WTC11 (cell line): Measurements from ENCODE around the gene GPR155. TPM values are rescaled to one million over a fixed set of nuclear protein-coding genes. Genes with fewer than 3 reads are reported as not detected.
"Not testable (repeated sequence)": the region's sequence is repeated elsewhere in the genome, so short reads cannot be mapped to it uniquely, and the experiment has no call there.

Experiments
- ATAC-seq: fragments of 200-7000 bp; cut with Tn5 transposase; 2 replicates; pipeline ENCODE4 v1.10.0; 2021; ENCODE audit warnings: mild to moderate bottlenecking, moderate library complexity
- CTCF ChIA-PET: fragments of 300-600 bp; sonication (Branson Sonifier 250); formaldehyde crosslinking; loops from one replicate; lab custom pipeline; 2021; ENCODE audit warnings: antibody characterized with exemption; lab: Charles Lee
- POLR2A ChIA-PET: fragments of 350-600 bp; sonication (Branson Sonifier 250); formaldehyde crosslinking; loops from one replicate; lab custom pipeline; 2021; ENCODE audit warnings: antibody characterized with exemption; lab: Charles Lee
- DNase-seq: peaks from one replicate; pipeline ENCODE4 v3.0.0; 2021; ENCODE audit warnings: low spot score
- H3K27ac Mint-ChIP-seq: 2 replicates; pipeline ENCODE4 v1.8.0; 2021; ENCODE audit warnings: mixed read lengths
- H3K27me3 Mint-ChIP-seq: 2 replicates; pipeline ENCODE4 v1.8.0; 2021; ENCODE audit warnings: low read depth, mild to moderate bottlenecking, moderate library complexity, mixed read lengths
- H3K36me3 Mint-ChIP-seq: 2 replicates; pipeline ENCODE4 v1.8.0; 2021; ENCODE audit warnings: mixed read lengths
- H3K4me1 Mint-ChIP-seq: 2 replicates; pipeline ENCODE4 v1.8.0; 2022; ENCODE audit warnings: mixed read lengths
- H3K4me3 Mint-ChIP-seq: 2 replicates; pipeline ENCODE4 v1.8.0; 2021; ENCODE audit warnings: mild to moderate bottlenecking, moderate library complexity, mixed read lengths
- H3K9me3 Mint-ChIP-seq: 2 replicates; pipeline ENCODE4 v1.8.0; 2021; ENCODE audit warnings: mixed read lengths
- ARID4B ChIP-seq: sonication (generic); formaldehyde crosslinking; IDR thresholded peaks from 2 replicates; pipeline ENCODE4 v1.8.0; 2023; ENCODE audit warnings: missing genetic modification reagents, mild to moderate bottlenecking, borderline replicate concordance
- ATF6 ChIP-seq: sonication (generic); formaldehyde crosslinking; IDR thresholded peaks from 2 replicates; pipeline ENCODE4 v1.8.1; 2023; ENCODE audit warnings: mild to moderate bottlenecking, missing genetic modification reagents
- CBFB ChIP-seq: sonication (generic); formaldehyde crosslinking; IDR thresholded peaks from 2 replicates; pipeline ENCODE4 v1.8.1; 2022; ENCODE audit warnings: mild to moderate bottlenecking, low read depth, missing genetic modification reagents
- CTCF ChIP-seq: fragments of 200-600 bp; IDR thresholded peaks from 2 replicates; pipeline ENCODE4 v1.8.0; 2022; ENCODE audit warnings: antibody characterized with exemption
- ERG ChIP-seq: fragments of 250-450 bp; sonication (Bioruptor Pico); IDR thresholded peaks from 2 replicates; pipeline ENCODE4 v1.8.0; 2021; ENCODE audit warnings: mild to moderate bottlenecking
- GTF2I ChIP-seq: fragments of 250-450 bp; sonication (Bioruptor Pico); conservative IDR thresholded peaks from 2 replicates; pipeline ENCODE4 v1.4.0; 2021; ENCODE audit warnings: mild to moderate bottlenecking
- IRF1 ChIP-seq: sonication (generic); formaldehyde crosslinking; IDR thresholded peaks from 2 replicates; pipeline ENCODE4 v1.8.0; 2023; ENCODE audit warnings: missing genetic modification reagents
- JAZF1 ChIP-seq: fragments of 250-450 bp; sonication (Bioruptor Pico); IDR thresholded peaks from 2 replicates; pipeline ENCODE4 v1.9.0; 2021; ENCODE audit warnings: moderate library complexity, mild to moderate bottlenecking, inconsistent platforms
- MYBL2 ChIP-seq: sonication (generic); formaldehyde crosslinking; IDR thresholded peaks from 2 replicates; pipeline ENCODE4 v1.8.1; 2023; ENCODE audit warnings: mild to moderate bottlenecking, moderate library complexity, missing genetic modification reagents
- NFATC4 ChIP-seq: fragments of 250-450 bp; sonication (Bioruptor Pico); IDR thresholded peaks from 2 replicates; pipeline ENCODE4 v1.9.0; 2021; ENCODE audit warnings: mild to moderate bottlenecking
- PRDM15 ChIP-seq: sonication (generic); formaldehyde crosslinking; IDR thresholded peaks from 2 replicates; pipeline ENCODE4 v1.8.0; 2022; ENCODE audit warnings: missing genetic modification reagents
- PREB ChIP-seq: sonication (generic); formaldehyde crosslinking; IDR thresholded peaks from 2 replicates; pipeline ENCODE4 v1.8.1; 2022; ENCODE audit warnings: mild to moderate bottlenecking, missing genetic modification reagents, moderate library complexity, borderline replicate concordance
- RORB ChIP-seq: fragments of 250-450 bp; sonication (Bioruptor Pico); IDR thresholded peaks from 2 replicates; pipeline ENCODE4 v1.9.0; 2021; ENCODE audit warnings: mild to moderate bottlenecking
- TCF7 ChIP-seq: sonication (generic); formaldehyde crosslinking; IDR thresholded peaks from 2 replicates; pipeline ENCODE4 v1.8.0; 2022; ENCODE audit warnings: mild to moderate bottlenecking, low read depth, missing genetic modification reagents, moderate library complexity
- USF2 ChIP-seq: sonication (generic); formaldehyde crosslinking; IDR thresholded peaks from 2 replicates; pipeline ENCODE4 v1.8.1; 2023; ENCODE audit warnings: mild to moderate bottlenecking, missing genetic modification reagents, moderate library complexity
- total RNA-seq: library from RNA; stranded (reverse); gene quantifications from 3 replicates; pipeline ENCODE4 v1.2.3, GENCODE V29; 2021

Gene GPR155
- total RNA-seq, 1 experiment from 2014 or later = 0.74 TPM

- Mint-ChIP-seq H3K4me3 (no peak overlapping the region), H3K9me3 (no peaks in the 10 kb centered on the region), H3K27me3 (no peaks in the 10 kb centered on the region), H3K36me3 (peaks cover 7% of the 10 kb centered on the region), H3K27ac (no peak overlapping the region), H3K4me1 (peaks cover 5% of the 10 kb centered on the region)
- ATAC-seq (no peak), DNase-seq (no peak)
- ChIA-PET CTCF (no interaction called here), POLR2A (no interaction called here)
- TF ChIP-seq TCF7 (CRISPR knock-in tag) (no peak), CTCF (no peak), CBFB (CRISPR knock-in tag) (no peak), ATF6 (no peak), ERG (CRISPR knock-in tag) (no peak), RORB (CRISPR knock-in tag) (no peak), JAZF1 (CRISPR knock-in tag) (no peak), MYBL2 (CRISPR knock-in tag) (no peak), USF2 (CRISPR knock-in tag) (no peak), PRDM15 (CRISPR knock-in tag) (no peak), PREB (no peak), ARID4B (no peak), GTF2I (CRISPR knock-in tag) (no peak), NFATC4 (CRISPR knock-in tag) (no peak), IRF1 (no peak)
Measured at GRCh38 chr2:174389542-174389941, 97.3 kb downstream of the GPR155 start.

GRCh38 chr2:174388706-174389105 lies 98.1 kb downstream of the GPR155 start:
- CTCF ChIA-PET, H3K27me3 Mint-ChIP-seq, ATAC-seq, H3K4me1 Mint-ChIP-seq, POLR2A ChIA-PET, H3K27ac Mint-ChIP-seq, H3K4me3 Mint-ChIP-seq, DNase-seq, H3K36me3 Mint-ChIP-seq, H3K9me3 Mint-ChIP-seq: not testable (repeated sequence)
